Measurements from ENCODE around the gene PECR.
"Not testable (repeated sequence)": the region's sequence is repeated elsewhere in the genome, so short reads cannot be mapped to it uniquely, and the experiment has no call there.

PECR gene

DNA sequence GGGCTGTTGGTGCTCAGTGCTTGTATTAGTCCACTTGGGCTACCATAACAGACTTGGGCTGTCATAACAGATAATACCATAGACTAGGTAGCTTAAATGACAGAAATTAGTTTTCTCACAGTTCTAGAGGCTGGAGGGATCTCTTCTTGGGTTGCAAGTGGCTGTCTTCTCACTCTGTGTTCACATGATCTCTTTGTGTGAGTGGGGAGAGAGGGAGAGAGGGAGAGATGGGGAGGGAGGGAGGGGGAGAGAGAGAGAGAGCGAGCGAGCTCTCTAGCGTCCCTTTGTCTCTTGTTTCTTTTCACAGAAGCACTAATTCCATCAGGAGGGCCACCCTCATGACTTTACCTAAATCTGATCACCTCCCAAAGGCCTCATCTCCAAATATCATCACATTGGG is 23.1 kb upstream of the PECR start:
- DNase-seq (ENCODE audit: low spot score): no peak

DNA sequence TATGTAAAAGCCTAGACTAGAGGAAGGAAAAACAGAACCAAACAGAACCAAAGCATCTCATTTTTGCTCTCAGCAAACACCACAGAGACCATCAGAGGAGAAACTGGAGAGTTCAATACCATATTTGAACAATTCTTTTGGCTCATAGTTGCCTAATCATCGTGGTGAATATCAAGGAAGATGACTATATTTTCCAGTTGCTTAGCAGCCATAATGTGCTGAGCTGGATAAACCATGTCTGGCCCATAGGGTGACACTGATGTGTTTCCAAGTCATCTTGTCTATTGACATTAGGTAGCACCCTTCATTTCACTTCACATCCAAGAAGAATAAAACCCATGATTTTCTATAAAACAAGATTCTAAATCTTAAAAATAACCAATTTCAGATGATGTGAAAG is 21.6 kb upstream of the PECR start:
- no peak for DNase-seq (ENCODE audit: low spot score)

DNA sequence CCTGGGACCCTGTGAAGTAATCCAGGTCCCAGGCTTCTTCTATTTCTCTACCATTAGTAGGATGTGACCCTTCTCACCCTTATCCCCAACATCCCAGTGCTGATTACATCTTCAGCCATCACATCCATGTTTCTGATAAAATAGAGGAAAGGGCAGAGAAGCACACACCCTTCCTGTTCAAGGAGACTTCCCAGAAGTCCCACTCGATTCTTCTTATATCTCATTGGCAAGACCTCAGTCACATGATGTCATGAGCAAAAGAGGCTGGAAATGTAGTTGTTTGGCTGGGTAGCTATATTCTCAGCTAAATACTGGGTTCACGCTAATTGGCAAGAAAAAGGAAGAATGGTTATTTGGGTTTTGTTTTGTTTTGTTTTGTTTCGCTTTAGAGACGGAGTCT is 19.5 kb upstream of the PECR start:
- no peak for DNase-seq (ENCODE audit: low spot score)

DNA sequence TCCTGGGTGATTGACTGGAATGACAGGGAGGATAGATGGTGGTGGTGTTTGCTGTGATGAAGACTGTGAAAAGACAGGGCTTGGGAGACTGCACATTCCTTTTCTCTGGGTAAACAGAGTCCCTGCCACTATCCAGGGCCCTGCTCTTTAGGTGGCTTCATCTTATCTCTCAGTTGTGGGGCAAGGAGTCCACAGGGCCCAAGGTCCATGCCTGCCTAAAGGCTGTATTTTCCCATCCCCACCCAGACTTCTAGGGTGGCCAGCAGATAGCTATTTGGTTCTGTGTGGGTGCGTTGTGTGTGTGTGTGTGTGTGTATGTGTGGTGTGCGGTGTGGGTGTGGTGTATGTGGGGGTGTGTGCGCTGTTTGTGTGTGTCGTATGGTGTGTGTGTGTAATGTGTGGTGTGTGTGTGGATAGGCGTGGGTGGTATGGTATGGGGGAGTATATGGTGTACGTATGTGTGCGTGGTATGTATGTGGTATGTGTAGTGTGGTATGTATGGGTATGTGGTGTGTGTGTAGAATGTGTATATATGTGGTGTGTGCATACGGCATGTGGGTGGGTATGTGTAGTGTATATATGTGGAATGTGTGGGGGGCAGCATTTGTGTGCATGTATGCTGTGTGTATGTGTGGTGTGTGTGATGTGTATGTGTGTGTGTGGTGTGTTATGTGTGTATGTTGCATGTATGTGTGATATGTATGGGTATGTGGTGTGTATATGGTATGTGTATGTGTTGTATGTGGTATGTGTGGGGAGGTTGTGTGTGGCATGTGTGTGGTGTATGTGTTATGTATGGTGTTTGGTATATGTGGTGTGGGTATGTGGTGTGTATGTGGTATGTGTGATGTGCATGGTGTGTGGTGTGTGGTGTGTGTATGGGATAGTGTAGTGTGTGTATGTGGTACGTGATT is 17.1 kb upstream of the PECR start:
- DNase-seq (ENCODE audit: low spot score): no peak

DNA sequence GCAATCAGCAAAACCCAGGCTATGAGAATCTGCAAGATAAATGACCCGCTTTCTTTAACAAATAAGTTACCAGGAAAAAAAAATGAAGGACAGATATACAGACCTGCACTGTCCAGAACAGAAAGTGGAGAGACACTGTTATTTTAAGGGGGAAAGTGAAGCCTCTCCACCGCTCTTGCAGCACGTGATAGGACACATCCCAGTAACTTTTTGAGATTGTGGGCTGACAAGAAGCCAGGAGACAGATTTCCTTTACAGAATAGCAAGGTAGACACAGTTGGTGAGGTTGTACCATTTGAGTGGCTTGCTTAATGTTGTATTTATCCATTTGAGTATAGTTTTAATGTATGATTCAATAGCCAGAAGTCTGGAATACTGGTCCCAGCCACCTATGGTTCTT is 13.1 kb upstream of the PECR start:
- no peak for DNase-seq (ENCODE audit: low spot score)

DNA sequence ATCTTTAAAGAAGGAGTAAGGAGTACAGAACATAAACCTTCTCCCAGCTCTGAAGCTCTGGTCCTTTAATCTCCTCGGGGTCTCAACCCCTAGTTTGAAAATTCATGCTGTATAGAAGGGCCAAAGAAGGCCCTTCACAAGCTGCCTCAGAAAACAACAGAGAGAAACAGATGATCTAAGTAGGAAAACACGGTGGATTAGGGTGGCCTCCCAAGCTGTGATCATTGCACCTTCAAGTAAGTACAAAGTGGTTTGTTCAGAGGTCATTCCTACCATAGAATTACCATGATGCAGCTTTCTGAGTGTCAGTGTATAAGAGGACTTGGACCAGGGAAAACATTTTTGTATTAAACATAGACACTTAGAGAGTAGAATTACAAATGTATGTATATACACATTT is 11.0 kb upstream of the PECR start:
- DNase-seq (ENCODE audit: low spot score): no peak

DNA sequence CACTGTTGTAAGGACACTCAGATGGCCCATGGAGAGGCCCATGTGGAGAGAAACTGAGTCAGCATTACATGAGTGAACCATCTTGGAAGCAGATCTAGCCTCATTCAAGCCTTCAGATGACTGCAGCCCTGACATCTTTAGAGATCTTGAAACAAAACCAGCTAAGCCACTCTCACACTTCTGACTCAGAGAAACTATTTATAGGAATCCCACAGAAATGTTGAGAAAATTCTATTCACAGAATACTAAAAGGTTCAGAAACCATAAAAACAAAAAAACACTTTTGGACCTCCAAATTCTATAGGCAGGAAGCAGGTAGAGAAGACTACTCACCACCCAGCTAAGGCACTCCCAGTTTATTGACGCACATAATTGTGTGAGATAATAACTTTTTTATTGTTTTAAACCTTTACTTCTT is 8.8 kb upstream of the PECR start:
- peak; percentile 20 for DNase-seq (ENCODE audit: low spot score)

DNA sequence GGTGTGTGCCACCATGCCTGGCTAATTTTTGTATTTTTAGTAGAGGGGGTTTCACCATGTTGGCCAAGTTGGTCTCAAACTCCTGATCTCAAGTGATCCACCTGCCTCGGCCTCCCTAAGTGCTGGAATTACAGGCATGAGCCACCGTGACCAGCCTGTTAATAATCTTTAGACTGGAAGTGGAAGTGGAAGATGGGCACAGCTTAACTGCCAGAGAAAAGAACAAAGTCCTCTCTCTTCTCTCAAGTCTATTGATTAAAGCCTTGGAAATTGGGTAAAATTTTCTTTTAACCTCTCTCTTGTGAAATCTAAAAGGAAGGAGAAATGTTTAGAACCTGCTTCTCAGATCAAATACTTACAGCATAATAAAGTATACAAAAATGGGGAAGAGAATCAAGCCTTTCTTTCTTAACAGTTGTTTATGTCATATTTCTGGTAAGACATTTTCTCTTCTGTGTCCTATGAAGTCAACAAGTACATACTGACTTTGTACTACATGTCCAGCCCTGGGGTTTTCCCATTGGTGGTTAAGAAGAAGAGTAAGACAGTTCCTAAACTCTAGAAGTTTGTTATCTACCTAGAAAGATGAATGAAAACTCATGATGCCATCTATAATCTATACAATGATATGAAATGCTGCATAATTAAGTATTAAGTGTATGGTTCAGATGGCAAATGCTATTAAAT is 4.7 kb upstream of the PECR start:
- DNase-seq (ENCODE audit: low spot score): no peak

DNA sequence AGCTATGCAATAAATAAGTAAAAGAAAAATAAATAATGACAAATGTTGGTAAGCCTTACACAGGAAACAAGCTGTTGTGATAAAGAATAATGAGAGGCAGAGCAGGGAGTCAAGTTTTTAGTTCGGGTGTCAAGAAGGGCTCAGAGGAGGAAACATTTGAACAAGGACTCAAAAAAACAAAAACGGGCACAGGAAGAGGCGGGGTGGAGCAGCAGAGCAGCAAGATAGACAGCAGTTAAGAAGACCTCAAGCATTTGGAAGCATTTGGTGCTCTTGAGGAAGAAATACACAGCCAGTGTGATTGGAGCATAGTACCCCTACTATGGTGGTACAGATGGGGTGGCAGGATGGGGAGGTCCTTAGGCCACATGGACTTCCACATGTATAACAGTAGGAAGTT is 2.9 kb upstream of the PECR start:
- DNase-seq (ENCODE audit: low spot score): no peak

DNA sequence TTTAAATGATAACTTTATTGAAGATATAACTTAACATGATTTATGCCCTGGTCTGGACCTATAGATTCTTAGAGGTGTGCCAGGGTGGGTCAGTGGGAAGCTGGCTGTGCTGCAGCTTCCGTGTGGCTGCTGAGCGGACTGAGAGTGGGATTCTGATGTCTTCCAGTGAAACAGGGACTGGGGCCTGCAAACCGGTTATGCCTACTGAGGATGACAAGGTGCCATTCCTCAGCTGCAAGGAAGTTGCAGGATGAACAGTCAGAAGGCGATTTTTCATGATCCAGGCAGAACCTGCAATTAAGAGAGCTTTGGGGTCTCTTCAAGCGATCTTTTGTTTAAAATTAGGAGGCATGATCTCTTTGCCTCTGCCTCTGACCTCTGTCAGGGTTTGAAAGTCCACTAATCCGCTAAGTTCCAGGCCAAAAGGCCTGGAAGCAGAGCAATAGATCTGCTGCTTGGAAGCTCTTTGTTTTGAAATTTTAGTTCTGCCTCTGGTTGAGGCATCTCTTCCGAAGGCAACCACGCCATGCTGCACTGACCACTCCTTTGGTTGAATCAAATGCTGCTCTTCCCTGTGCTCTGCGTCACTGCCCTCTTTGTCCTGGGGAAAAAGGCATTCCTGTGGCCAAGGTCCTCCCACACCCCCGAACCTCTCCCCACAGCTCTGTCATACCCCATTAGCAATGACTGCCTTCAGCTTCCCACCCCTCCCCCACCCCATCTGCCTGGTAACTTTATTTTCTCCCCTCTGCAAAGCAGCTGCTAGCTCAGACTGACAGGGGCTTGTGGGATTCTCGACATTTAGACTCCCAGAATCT is 2.1 kb upstream of the PECR start:
- DNase-seq (ENCODE audit: low spot score): peak; percentile 33

DNA sequence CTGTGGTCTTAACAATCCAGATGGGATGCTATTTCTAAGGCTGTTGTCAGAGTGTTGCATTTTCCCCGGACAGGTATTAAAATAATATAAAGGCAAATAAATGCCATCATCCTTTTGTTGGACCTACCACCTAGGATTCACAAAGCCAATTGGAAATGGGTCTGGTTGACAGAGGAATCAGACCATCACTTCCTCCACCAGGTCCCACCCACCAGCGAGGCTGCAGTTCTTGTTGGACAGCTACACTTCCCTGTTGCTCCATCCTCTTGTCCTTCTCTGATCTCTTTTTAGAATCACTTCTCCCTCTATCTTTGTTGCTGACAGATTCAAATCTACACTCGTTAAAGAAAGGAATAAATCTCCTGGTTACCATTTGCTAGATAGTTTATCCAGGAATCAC is 1.2 kb upstream of the PECR start:
- no peak for DNase-seq (ENCODE audit: low spot score)

DNA sequence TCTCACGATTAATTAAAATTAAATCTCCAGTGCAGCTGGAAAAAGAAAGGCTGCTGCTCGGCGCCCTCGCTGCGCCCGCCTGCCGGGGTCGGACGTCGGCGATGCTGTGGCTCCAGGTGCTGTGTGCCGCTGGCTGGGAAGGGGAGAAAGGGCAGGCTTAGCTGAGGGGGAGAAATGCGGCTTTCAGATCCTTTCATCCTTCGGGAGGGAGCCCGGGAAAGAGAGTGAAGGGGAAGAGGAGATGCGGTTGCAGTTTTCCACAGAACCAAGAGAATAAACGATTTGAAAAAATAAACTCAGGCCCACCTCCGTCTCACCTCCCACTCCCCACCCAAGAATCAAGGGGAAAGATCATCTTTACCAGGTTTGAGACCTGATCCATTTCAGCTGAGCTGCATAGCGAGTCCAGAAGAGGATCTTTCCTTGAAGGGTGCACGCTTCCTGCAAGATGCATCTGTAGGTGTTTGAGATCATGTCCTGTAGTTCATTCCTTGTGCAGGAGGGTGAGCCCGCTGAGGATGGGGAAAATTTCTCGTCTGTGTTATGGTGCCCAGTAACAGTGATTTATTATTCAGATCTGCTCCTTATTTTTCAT is 605 bp upstream of the PECR start:
- peak; percentile 35 for DNase-seq (ENCODE audit: low spot score)

DNA sequence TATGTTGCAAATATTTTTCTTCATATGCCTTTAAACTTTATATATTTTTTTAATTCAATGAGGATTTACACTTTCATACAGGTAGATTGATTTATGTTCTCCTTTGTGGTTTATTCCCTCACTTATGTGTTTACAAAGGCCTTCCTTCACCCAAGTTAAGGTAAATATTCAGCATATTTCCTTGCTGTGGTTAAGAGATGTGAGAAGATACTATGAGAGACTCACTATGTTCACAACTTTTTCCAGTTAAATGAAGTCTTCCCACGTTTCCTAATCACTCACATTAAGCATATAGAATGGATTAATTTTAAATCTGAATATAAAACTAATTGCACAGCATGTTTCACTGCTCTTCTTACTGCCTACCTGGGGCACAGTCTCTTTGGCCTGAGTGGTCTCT is 597 bp downstream of the PECR start:
- DNase-seq (ENCODE audit: low spot score): no peak

DNA sequence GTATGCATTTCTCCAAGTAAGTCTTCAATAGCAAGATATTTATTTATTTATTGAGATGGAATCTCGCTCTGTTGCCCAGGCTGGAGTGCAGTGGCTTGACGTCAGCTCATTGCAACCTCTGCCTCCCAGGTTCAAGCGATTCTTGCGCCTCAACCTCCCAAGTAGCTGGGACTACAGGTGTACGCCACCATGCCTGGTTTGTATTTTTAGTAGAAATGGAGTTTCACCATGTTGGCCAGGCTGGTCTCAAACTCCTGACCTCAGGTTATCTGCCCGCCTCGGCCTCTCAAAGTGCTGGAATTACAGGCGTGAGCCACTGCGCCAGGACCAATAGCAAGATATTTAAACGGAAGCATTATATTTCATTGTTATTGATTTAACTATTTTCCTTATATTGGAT is 1.6 kb downstream of the PECR start:
- not testable (repeated sequence) for DNase-seq (ENCODE audit: low spot score)

DNA sequence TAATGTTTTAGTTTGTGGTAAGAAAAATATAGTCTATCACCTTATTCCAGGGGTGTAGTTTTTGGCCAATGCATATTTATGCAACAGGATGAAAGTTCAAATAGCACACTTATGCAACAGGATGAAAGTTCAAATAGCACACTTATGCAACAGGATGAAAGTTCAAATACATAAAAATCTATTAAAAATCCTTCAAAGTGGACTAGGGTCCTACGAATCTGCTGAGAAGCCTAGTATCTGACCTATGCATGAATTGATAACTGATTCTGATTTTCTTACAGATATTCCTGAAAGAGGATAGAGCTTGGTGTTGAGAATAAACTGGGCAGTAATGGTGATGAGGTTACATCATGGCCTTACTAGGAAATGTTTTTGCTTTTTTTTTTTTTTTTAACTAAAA is 2.8 kb downstream of the PECR start:
- DNase-seq (ENCODE audit: low spot score): no peak

DNA sequence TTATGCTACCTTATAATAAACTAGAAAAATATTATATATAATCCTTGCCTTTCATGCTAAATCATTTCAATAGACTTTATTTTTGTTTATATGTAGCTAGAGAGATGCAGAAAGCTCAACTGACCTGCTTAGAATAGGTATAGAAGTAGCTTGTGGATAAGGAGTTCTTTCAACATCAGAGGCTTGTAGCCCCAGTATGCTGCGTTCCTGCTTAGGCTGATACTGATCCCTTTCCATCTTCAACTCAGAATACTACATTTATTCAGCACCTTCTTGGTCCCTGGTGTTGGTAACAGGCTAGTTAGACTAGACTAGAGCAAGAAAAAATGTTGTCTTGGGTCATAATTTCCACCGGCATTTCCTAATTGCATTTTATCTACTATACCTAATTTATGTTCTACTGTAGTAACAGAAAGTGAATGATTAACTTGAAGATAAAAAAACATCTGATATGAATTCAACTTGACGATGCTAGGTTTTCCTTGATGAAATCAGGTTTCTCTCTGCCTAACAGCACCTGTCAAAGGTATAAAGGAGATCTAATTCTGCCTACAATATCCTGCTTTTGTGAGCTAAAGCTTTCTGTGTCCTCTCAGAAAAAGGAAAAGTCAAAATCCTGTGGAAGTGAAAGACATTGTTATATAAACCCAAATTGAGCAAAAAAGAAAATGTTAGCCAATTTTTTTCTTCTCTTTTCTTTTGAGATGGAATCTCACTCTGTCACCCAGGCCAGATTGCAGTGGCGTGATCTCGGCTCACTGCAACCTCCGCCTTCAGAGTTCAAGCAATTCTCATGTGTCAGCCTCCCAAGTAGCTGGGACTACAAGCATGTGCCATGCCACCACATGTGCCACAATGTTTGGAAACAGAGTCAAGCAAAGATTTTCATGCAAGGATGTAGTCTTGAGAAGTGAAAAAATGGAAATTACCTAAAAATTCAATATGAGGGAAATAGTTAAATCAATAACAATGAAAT is 5.8 kb downstream of the PECR start:
- no peak for DNase-seq (ENCODE audit: low spot score)

DNA sequence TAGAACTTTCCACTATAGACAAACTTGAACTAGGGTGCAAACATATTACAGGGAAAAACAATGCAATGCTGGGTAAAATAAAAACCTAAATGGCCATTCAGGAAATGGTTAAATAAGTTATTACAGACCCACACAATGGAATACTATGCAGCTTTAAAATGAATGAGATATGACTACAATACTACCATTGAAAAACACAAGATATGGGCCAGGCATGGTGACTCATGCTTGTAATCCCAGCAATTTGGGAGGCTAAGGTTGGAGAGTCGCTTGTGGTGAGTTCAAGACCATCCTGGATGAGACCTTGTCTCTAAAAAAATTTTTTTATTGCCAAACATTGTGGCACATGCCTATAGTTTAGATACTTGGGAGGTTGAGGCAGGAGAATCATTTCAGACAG is 6.8 kb downstream of the PECR start:
- DNase-seq (ENCODE audit: low spot score): no peak

DNA sequence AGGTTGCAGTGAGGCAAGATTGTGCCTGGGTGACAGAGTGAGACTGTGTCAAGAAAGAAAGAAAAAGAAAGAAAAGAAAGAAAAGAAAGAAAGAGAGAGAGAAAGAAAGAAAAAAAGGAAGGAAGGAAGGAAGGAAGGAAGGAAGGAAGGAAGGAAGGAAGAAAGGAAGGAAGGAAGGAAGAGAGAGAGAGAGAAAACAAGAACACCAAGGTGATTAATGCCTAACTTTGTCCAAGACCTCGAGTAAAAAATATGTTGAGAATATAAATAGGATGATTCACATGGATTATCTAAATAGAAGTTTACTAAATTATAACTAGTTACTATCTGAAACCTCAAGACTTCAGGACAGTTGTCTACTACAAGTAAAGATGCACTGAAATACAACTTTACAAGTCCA is 7.2 kb downstream of the PECR start:
- no peak for DNase-seq (ENCODE audit: low spot score)

DNA sequence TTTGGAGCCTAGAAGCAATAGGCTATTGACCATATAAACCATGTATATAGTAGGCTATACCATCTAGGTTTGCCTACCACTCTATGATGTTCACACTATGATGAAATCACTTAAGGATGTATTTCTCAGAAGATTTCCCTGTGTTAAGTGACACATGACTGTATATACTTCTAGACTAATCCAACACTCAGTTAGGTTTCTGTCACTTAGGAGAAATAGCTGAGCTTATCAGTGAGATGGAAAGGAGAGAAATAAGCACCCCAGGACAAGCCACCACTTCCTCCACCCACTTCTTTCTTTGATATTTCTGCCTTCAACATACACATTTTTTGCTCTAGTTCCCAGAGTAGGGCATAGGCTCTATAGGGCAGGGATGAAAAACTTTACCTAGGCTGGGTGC is 7.8 kb downstream of the PECR start:
- no peak for DNase-seq (ENCODE audit: low spot score)

DNA sequence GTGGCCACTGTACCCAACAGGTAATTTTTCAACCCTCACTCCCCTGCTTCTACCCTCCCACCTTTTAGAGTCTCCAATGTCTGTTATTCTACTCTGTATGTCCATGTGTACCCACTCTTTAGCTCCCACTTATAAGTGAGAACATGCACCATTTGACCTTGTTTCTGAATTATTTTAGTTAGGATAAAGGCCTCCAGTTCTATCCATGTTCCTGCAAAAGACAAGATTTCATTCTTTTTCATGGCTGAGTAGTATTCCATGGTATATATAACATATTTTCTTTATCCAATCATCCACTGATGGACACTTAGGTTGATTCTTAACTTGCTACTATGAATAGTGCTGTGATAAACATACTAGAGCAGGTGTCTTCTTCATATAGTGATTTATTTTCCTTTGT is 9.1 kb downstream of the PECR start:
- DNase-seq (ENCODE audit: low spot score): no peak
